ENCODE measurements around the gene IPO9. TPM values are rescaled to one million over a fixed set of nuclear protein-coding genes. Genes with fewer than 3 reads are reported as not detected.

Gene IPO9
- total and polyA plus RNA-seq, 2 of the 4 experiments (the other 2 are of a cell fraction), result 14.0 to 23.4 TPM

DNA sequence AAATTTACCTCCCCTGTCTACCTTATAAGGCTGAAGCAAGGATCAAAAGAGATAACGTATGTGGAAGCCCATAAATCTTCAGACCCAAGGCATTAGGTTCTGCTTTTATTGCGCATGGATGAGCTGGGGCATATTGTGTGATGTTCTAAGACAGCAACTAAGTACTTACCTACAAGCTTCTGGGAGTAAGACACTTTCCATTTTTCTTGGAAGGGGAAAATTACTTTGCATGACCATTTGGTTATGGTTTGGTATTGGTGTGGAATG is 96.3 kb downstream of the IPO9 start:
- CTCF ChIA-PET, result no interaction called here
- Histone ChIP-seq H4K91ac (ENCODE audit: insufficient read depth, low read depth, low read length) (no peak overlapping the region), H3K4me2 (ENCODE audit: low read depth, low read length) (no peak overlapping the region), H3K14ac (replicated peaks; ENCODE audit: low read depth, low read length) (no peak overlapping the region), H3K18ac (ENCODE audit: low read depth, low read length) (no peak overlapping the region), H3K27me3 (ENCODE audit: control insufficient read depth, insufficient read depth, low read length) (no peaks in the 10 kb centered on the region), H3K4me1 (ENCODE audit: control insufficient read depth, insufficient read depth, low read length) (peaks cover 8% of the 10 kb centered on the region), H3K4me3 (ENCODE audit: insufficient read depth, low read depth, low read length) (no peak overlapping the region), H4K8ac (ENCODE audit: low read depth in 2 of 2, low read length in 2 of 2) (no peak overlapping the region), H2BK20ac (ENCODE audit: low read depth, low read length) (no peak overlapping the region), H3K23ac (ENCODE audit: low read depth, low read length) (no peak overlapping the region), H3K9me1 (ENCODE audit: insufficient read depth, low read length) (peaks cover 10% of the 10 kb centered on the region; the same call in 1 of the 2 replicates), H3K36me3 (ENCODE audit: control insufficient read depth, insufficient read depth, low read length) (peaks cover 30% of the 10 kb centered on the region), H2AFZ (replicated peaks; ENCODE audit: low read length, poor library complexity) (no peak overlapping the region), H2BK15ac (ENCODE audit: low read depth, low read length) (no peak overlapping the region), H3K27ac (ENCODE audit: insufficient read depth, low read length) (no peak overlapping the region), H4K20me1 (ENCODE audit: insufficient read depth, low read length) (no peaks in the 10 kb centered on the region), H3K79me1 (ENCODE audit: low read depth in 1 of 2, low read length in 2 of 2) (peaks cover 26 to 57% of the 10 kb centered on the region in 2 experiments), H3K56ac (ENCODE audit: extremely low read depth, insufficient read depth, low read length) (no peak overlapping the region), H2BK5ac (ENCODE audit: low read depth, low read length, poor library complexity, severe bottlenecking) (no peak overlapping the region), H3K9me3 (ENCODE audit: control insufficient read depth, insufficient read depth, low read length) (no peaks in the 10 kb centered on the region), H2AK5ac (ENCODE audit: low read depth, low read length) (no peak overlapping the region), H2AK9ac (replicated peaks; ENCODE audit: low read depth, low read length, poor library complexity) (no peak overlapping the region), H2BK120ac (ENCODE audit: low read depth, low read length) (no peak overlapping the region), H3K9ac (ENCODE audit: low read depth, low read length) (no peak overlapping the region), H3K4ac (ENCODE audit: low read depth, low read length) (no peak overlapping the region), H4K5ac (ENCODE audit: low read depth, low read length) (no peak overlapping the region)
- no CpG with 5 or more reads among the region's 2 CpGs for WGBS, 2 experiments (ENCODE audit: extremely low coverage in 2 of 2, insufficient read length in 1 of 2)
- intact Hi-C loops (cut with micrococcal nuclease) (no loop called here), dilution Hi-C loops (cut with HindIII; ENCODE audit: low sequenced_read_pairs, unreplicated experiment) (no loop called here), in situ Hi-C loops (cut with MboI; ENCODE audit: low sequenced_read_pairs) (no loop called here)
- no peak for DNase-seq
- ATAC-seq (ENCODE audit: low read depth), result no peak
- BruUV-seq (replicated peaks), result no TSS peak
- no peak for TF ChIP-seq MAFK (IDR thresholded peaks at IDR 0.05; ENCODE audit: low read depth, low read length)
- no peak for TF ChIP-seq RCOR1 (IDR thresholded peaks at IDR 0.05; ENCODE audit: insufficient replicate concordance, low read length)
- TF ChIP-seq FOS (IDR thresholded peaks at IDR 0.05; ENCODE audit: low read depth, low read length), result no peak
- TF ChIP-seq POLR2A (IDR thresholded peaks at IDR 0.05; ENCODE audit: low read depth, low read length), result no peak
- POLR2A ChIA-PET (ENCODE audit: unreplicated experiment), result no interaction called here
